NCI-H748 (cell line): ENCODE results near the gene IFT88.

ENCODE experiments used
- DNase-seq: peaks from one replicate; lab custom pipeline; 2025; ENCODE audit not compliant: unreplicated experiment; lab: John Stamatoyannopoulos, UW

Gene IFT88

GRCh38 chr13:20566898-20567874, at the start of gene IFT88:
Gene IFT88 (plus strand): TSS chr13:20567157. CDS start chr13:20574386, 7,229 bp downstream.
- DNase-seq: peak; percentile 99

- DNase-seq: no peak
Measured at GRCh38 chr13:20518660-20519100, 48.3 kb upstream of the IFT88 start.

DNA sequence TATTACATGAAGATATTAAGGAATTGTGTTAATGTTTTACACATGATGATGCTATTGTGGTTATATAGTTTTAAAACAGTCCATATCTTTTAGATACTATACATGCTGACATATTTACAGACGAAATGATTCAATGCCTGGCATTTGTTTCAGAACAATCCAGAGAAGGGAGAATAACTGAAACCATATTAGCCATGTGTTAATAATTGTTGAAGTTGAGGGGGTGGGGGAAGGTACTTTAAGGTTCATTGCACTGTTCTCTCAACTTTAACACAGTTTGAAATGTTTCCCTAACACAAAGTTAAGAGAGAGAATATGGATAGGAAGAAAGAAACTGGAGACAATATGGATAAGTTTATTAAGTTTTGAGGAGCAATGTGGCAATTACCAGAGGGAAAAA, 47.1 kb upstream of the IFT88 start:
- no peak for DNase-seq

- no peak for DNase-seq
Measured at GRCh38 chr13:20521364-20522115, 45.4 kb upstream of the IFT88 start.

- DNase-seq: no peak
Measured at GRCh38 chr13:20525144-20525600, 41.8 kb upstream of the IFT88 start.

DNA sequence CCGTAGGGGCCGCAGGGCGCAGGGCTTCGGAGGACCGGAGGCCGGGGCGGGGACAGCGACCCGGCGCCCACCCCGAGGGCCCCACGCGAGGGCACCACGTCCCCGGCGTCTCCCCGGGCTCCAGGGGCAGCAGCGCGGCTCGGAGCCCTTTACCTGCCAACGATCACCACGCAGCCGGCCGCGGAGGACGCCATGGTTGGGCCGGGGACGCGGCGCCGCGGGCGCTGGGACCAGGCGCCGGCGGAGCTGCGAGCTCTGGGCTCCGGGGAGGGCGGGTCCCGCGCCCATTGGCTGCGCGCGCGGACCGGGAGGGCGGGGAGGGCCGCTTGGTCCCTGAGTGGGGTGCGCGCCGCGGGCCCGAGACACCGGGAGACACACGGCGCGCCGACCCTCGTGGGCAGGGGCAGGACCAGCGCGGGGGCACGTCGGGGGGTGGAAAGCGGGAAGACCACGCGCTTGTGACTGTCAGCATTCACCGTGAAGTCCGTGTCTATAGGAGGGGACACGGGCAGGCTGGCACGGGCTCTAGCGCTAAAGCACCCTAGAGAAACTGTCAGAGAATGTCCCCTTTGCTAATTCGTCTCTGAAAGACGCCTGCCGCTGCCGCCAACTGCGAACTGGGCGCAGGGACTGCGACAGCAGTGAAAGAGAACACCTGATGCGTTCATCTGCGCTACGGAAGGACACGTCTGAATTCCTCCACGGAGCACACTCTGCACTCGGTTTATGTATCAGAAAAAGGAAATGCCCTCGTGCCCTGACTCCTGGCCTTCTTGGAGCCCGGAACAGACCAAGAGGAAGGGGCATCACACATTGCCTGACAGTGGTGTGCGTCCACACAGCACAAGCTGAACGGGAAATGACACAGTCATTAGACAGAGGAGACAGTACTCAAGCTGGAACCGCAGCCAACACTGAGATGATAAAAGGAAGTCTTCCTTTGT, 41.1 kb upstream of the IFT88 start, which contains the start of gene CRYL1:
Gene CRYL1, minus strand, starts transcription at position 257 of the 944 bp plus-strand sequence. Its CDS starts 63 bp downstream, at position 194.
- DNase-seq: peak; percentile 92

GRCh38 chr13:20526664-20527063, 40.3 kb upstream of the IFT88 start:
- peak; percentile 65 for DNase-seq

GRCh38 chr13:20528452-20528851, 38.5 kb upstream of the IFT88 start:
- DNase-seq: no peak

DNA sequence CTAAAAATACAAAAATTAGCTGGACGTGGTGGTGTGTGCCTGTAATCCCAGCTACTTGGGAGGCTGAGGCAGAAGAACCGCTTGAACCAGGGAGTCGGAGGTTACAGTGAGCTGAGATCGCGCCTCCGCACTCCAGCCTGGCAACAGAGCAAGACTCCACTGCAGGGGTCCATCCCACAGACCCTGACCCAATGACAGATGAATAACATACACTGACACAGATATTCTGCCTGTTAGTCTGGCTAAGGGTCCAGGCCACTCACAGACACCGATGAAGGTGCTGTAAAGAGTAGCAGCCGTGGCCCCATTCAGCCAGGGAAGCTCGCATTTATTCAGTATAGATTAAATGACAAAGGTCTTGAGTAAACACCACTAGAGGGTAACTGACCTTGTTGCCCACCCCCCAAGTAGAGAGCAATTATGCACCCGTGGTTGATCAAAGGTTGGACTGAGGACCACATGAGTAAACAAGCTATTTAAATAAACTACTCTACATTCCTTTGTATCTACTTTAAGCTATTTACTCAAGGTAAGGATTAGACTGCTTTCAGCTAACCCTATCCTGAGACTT, 32.8 kb upstream of the IFT88 start:
- no peak for DNase-seq

GRCh38 chr13:20536992-20537391, 30.0 kb upstream of the IFT88 start:
- no peak for DNase-seq

DNA sequence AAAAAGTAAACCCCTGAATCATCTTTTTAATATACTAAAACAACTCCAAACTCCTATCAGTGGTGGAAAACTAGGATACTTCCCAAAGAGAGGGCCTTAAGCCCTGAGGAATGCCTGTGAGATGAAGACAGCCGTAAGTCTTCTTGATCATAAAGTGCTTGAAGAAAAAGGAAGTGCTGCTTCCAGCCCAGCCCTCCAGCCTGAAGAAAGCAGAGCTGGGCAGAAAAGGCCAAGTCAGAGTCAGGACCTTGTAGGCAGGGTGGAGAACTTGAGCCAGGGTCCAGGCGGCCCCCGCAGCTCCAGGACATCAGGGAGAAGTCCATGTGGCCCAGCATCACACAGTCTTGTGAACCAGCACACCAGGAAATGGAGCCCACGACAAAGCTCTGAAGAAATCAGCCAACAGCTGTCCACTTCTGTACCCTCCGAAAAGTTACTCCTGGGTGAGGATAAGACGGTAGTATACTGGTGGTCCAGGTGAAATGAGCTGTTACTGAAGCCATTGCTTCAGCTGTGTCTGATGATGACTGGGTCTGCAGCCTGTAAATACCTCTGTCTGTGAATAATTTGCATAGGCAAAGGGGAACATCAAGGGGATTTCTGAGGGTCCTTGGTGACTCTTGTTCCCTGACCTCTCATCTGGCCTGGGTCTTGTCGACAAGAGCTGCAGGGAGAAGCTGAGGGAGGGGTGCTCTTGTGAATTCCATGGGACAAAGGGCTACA, 22.6 kb upstream of the IFT88 start:
- DNase-seq: no peak

DNA sequence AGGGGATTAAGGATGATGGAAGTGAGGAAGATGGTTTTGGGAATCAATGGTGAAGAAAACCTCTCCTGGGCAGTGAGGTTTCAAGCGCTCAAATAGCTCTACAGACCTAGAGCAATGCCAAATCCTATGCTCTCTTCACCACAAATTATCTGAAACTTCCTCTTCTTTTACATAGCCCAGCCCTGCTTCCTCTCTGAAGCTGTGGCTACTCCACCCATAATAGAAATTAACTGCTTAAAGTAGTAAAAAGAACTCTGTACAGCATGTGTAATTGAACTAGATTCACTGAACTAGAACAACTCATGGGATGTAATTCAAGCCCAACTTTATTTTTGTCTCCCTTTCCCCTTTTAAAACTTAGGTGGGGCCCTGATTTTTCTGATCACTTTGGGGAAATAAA, 20.4 kb upstream of the IFT88 start:
- no peak for DNase-seq

DNA sequence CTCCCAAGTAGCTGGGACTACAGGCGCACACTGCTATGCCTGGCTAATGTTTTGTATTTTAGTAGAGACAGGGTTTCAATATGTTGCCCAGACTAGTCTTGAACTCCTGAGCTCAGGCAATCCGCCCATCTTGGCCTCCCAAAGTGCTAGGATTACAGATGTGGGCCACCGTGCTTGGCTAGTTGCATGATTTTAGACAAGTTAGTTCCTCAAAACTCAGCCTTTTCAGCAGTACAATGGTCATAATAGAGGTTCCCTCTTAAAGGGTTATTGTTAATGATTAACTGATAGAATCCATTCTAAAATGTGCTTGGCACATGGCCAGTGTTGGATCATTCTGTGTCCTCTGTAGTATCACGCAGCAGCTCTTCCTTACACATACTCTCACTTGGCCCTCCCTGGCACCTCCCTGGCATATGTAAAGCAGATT, 19.5 kb upstream of the IFT88 start:
- DNase-seq: no peak

DNA sequence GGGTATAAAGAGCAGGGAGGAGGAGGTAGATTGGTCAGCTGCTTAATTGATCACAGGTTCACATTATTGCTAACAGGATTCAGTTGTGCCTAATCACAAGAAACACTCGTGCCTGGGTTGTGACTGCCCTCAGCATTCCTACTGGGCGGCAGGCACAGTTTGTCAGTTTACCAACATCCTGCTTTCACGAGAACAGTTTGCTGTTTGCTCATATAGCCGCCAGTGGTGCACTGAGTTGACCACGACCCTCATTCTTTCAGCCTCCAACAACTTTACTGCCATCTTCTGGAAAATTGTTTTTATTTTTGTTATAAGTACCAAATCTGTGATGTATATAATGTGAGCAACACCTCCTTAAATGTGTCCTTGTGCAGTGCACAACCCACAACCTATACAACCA, 16.2 kb upstream of the IFT88 start:
- DNase-seq: no peak

GRCh38 chr13:20553311-20553710, 13.6 kb upstream of the IFT88 start:
- no peak for DNase-seq

GRCh38 chr13:20558982-20559381, 8.0 kb upstream of the IFT88 start:
- DNase-seq: no peak

DNA sequence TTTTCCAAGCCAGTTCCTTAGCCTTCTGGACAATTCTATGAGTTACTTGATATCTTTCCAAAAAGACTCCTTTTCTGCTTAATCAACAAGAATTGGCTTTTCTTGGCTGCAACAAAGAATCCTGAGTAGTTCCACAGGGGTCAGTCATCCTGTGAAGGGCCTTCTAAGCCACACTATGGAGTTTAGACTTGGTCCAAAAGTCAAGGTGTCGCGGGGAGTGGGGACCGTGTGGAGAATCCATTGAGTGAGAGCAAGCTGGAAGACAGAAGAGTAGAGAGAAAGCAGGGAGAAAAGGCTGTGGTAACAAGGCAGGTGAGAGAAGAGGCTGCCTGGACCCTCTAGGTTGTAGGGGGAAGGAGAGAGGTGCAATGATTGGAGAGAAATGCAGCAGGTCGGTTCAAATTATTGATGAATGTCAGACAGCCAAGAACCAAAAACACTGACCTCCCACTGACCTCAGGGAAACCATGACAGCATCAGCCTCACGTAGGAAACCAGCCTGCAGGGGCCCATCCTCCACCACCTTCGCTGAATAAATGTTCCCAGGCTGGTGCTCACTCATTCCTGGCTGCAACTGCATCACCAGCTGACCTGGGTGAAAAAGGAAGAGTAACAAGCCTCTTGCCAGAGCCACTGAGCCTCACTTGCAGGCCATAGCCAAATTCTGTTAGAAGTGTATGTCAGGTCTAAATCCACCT, 7.1 kb upstream of the IFT88 start:
- DNase-seq: no peak

DNA sequence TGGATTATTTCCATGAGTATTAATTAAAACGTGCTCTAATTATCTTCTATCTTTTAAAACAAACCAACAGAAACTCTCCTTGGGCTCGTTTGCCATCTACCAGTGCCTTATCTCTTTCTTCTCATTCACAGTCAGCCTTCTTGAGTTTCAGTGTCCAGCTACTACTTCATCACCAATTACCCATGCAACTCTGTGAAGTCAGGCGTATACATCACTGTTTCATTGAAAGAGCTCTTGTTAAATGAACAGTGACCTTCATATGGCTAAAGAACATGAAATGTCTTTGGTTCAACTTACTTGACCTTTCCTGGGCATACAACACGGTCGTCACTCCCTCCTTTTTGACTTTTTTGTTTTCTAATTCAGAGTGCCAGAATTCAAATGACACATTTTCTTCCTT, 5.2 kb upstream of the IFT88 start:
- DNase-seq: no peak
